GM12878 (cell line): ENCODE data around the gene IL31. TPM values are rescaled to one million over a fixed set of nuclear protein-coding genes. Genes with fewer than 3 reads are reported as not detected.

ENCODE experiments used
- ATAC-seq: fragments of 200-7000 bp; cut with Tn5 transposase; 3 replicates; pipeline ENCODE4 v1.9.1; 2020; ENCODE audit warnings: mild to moderate bottlenecking, moderate library complexity
- BruUV-seq: library from RNA; stranded (reverse); fragments of 400-500 nt; replicated peaks from 2 replicates; lab custom pipeline; 2021; lab: Mats Ljungman, UMichigan
- CTCF ChIA-PET: fragments of 300-600 bp; sonication (Branson Sonifier 250); formaldehyde crosslinking; extraction: SDS; loops from one replicate; lab custom pipeline; 2021; ENCODE audit warnings: inconsistent platforms; lab: Yijun Ruan, JAX
- POLR2A ChIA-PET: fragments of 350-600 bp; formaldehyde crosslinking; extraction: SDS; loops from one replicate; lab custom pipeline; 2021; ENCODE audit warnings: inconsistent platforms; lab: Charles Lee
- RAD21 ChIA-PET: fragments of 300-600 bp; sonication (Branson Sonifier 250); formaldehyde crosslinking; loops from one replicate; lab custom pipeline; 2023; ENCODE audit warnings: antibody characterized with exemption; ENCODE audit not compliant: unreplicated experiment; lab: Charles Lee
- SMC1A ChIA-PET: fragments of 300-600 bp; sonication (Branson Sonifier 250); formaldehyde crosslinking; loops from one replicate; lab custom pipeline; 2023; ENCODE audit not compliant: unreplicated experiment, uncharacterized antibody; lab: Charles Lee
- DNase-seq: peaks from one replicate; pipeline ENCODE4 v3.0.0-alpha.2; 2011; ENCODE audit warnings: low read depth, low spot score
- FAIRE-seq: peaks from 3 replicates; lab custom pipeline; 2011; peaks lifted over from hg19 to GRCh38; lab: Jason Lieb, UNC
- H2AFZ ChIP-seq: 2 replicates; pipeline ENCODE4 v1.6.0; 2011; ENCODE audit warnings: low read depth, low read length, control low read depth; ENCODE audit not compliant: control insufficient read depth
- H3K27ac ChIP-seq: 2 replicates; pipeline ENCODE4 v1.5.1; 2011; ENCODE audit warnings: control low read depth; ENCODE audit not compliant: control insufficient read depth, insufficient read depth
- H3K27me3 ChIP-seq, 2 experiments: replicated peaks in 1 of 2; 2 replicates each; pipeline versions ENCODE4 v1.6.0 to v1.6.1; 2011; ENCODE audit warnings: low read length in 1 of 2; ENCODE audit not compliant: control insufficient read depth in 2 of 2, insufficient read depth in 2 of 2
- H3K36me3 ChIP-seq, 2 experiments: 2 replicates each; pipeline ENCODE4 v1.5.1; 2011; ENCODE audit warnings: low read length in 1 of 2; ENCODE audit not compliant: control insufficient read depth in 2 of 2, insufficient read depth in 2 of 2
- H3K4me1 ChIP-seq: 2 replicates; pipeline ENCODE4 v1.6.1; 2011; ENCODE audit warnings: mild to moderate bottlenecking, low read length, moderate library complexity, mixed read lengths; ENCODE audit not compliant: control insufficient read depth, insufficient read depth
- H3K4me2 ChIP-seq: 2 replicates; pipeline ENCODE4 v1.6.0; 2011; ENCODE audit warnings: control low read depth; ENCODE audit not compliant: control insufficient read depth, insufficient read depth
- H3K4me3 ChIP-seq: fragments of 200-600 bp; sonication (generic); 2 replicates; pipeline ENCODE4 v1.5.1; 2016
- H3K79me2 ChIP-seq: 2 replicates; pipeline ENCODE4 v1.6.0; 2011; ENCODE audit warnings: low read length; ENCODE audit not compliant: control insufficient read depth, insufficient read depth
- H3K9ac ChIP-seq: 2 replicates; pipeline ENCODE4 v1.8.0; 2011; ENCODE audit warnings: low read length, control low read depth, mixed read lengths; ENCODE audit not compliant: control insufficient read depth, insufficient read depth
- H3K9me3 ChIP-seq: replicated peaks from 3 replicates; pipeline ENCODE4 v1.5.1; 2011; ENCODE audit warnings: mild to moderate bottlenecking, low read length; ENCODE audit not compliant: control insufficient read depth, insufficient read depth
- H4K20me1 ChIP-seq: 2 replicates; pipeline ENCODE4 v1.6.0; 2011; ENCODE audit not compliant: control insufficient read depth, insufficient read depth
- BHLHE40 ChIP-seq, 2 experiments: fragments of 450-650 bp in 1 of 2; IDR thresholded peaks; 2 replicates each; pipeline ENCODE4 v1.6.1; 2011 to 2017; ENCODE audit warnings: low read depth in 2 of 2, borderline replicate concordance in 1 of 2, improper control_type of control experiment in 1 of 2, low read length in 1 of 2, mild to moderate bottlenecking in 1 of 2
- BRCA1 ChIP-seq: IDR thresholded peaks from 2 replicates; pipeline ENCODE4 v1.6.1; 2011; ENCODE audit warnings: low read depth, low read length, improper control_type of control experiment
- CREM ChIP-seq: IDR thresholded peaks from 2 replicates; pipeline ENCODE4 v1.6.1; 2014; ENCODE audit warnings: antibody characterized with exemption, low read depth
- ETV6 ChIP-seq, 2 experiments: fragments of 450-650 bp in 1 of 2; IDR thresholded peaks in 1 of 2; conservative IDR thresholded peaks in 1 of 2; 2 replicates each; pipeline ENCODE4 v1.6.1; 2014; ENCODE audit warnings: antibody characterized with exemption in 1 of 2, borderline replicate concordance in 1 of 2, low read depth in 1 of 2, mild to moderate bottlenecking in 1 of 2, moderate library complexity in 1 of 2
- FOS ChIP-seq: IDR thresholded peaks from 3 replicates; pipeline ENCODE4 v1.6.1; 2011; ENCODE audit warnings: borderline replicate concordance; ENCODE audit not compliant: insufficient read length; ENCODE audit errors: extremely low read depth
- JUND ChIP-seq: IDR thresholded peaks from 2 replicates; pipeline ENCODE4 v1.6.1; 2012; ENCODE audit warnings: low read depth, mild to moderate bottlenecking, low read length, improper control_type of control experiment, moderate library complexity
- NFXL1 ChIP-seq: fragments of 450-650 bp; IDR thresholded peaks from 2 replicates; pipeline ENCODE4 v1.6.1; 2017; ENCODE audit warnings: antibody characterized with exemption, mild to moderate bottlenecking, borderline replicate concordance
- PAX5 ChIP-seq: IDR thresholded peaks from 2 replicates; pipeline ENCODE4 v1.6.1; 2011; ENCODE audit warnings: low read depth, low read length, borderline replicate concordance
- RB1 ChIP-seq: fragments of 450-650 bp; formaldehyde crosslinking; IDR thresholded peaks from 2 replicates; pipeline ENCODE4 v1.6.1; 2017; ENCODE audit warnings: mild to moderate bottlenecking, borderline replicate concordance
- SP1 ChIP-seq: IDR thresholded peaks from one replicate; pipeline ENCODE4 v1.6.1; 2011; ENCODE audit warnings: low read depth, low read length
- SREBF1 ChIP-seq: IDR thresholded peaks from 2 replicates; pipeline ENCODE4 v1.6.1; 2012; ENCODE audit warnings: mild to moderate bottlenecking, low read length
- STAT1 ChIP-seq: fragments of 450-650 bp; conservative IDR thresholded peaks from 2 replicates; pipeline ENCODE4 v1.6.1; 2014; ENCODE audit warnings: antibody characterized with exemption, mild to moderate bottlenecking
- TCF7 ChIP-seq: IDR thresholded peaks from 2 replicates; pipeline ENCODE4 v1.6.1; 2014; ENCODE audit warnings: antibody characterized with exemption, borderline replicate concordance
- ZBTB11 ChIP-seq: fragments of 450-650 bp; formaldehyde crosslinking; IDR thresholded peaks from 2 replicates; pipeline ENCODE4 v1.5.0; 2022; ENCODE audit warnings: mild to moderate bottlenecking, missing genetic modification characterization
- ZNF622 ChIP-seq: fragments of 450-650 bp; IDR thresholded peaks from 2 replicates; pipeline ENCODE4 v1.6.1; 2017; ENCODE audit warnings: mild to moderate bottlenecking, inconsistent platforms
- WGBS: methylation state at CpG from one replicate; pipeline ENCODE4 v1.1.6; 2016; ENCODE audit warnings: low lambda C conversion rate; ENCODE audit not compliant: insufficient replicate concordance, insufficient coverage; ENCODE audit errors: missing lambda C conversion rate; 5-methylcytosine and 5-hydroxymethylcytosine counted together
- in situ Hi-C: fragments of 300-500 bp; cut with MboI; formaldehyde crosslinking; loops from 9 replicates; pipeline ENCODE4 v1.14.3; 2018; ENCODE audit warnings: mixed read lengths
- intact Hi-C: fragments of 100-400 bp; cut with micrococcal nuclease; formaldehyde crosslinking; loops from one replicate; pipeline ENCODE4 v1.14.2; 2022; ENCODE audit not compliant: unreplicated experiment
- polyA plus RNA-seq, 11 experiments: library from polyadenylated mRNA; depleted of rRNA in 4 of 11; unstranded in 6 of 11; stranded (reverse) in 5 of 11; fragments of >200 nt; fragmentation: Nextera tagmentation in 4 of 11; fragmentation: Illumina TruSeq in 1 of 11; extraction: Ambion mirVana in 4 of 11; extraction: Trizol in 1 of 11; gene quantifications; 1 replicate in 1 of 11; 2 replicates in 10 of 11; pipeline versions ENCODE4 v1.2.1 to v1.2.3, GENCODE V29; 2011 to 2016; ENCODE audit warnings: inconsistent platforms in 2 of 11, missing spikeins in 2 of 11, low read depth in 1 of 11
- total RNA-seq, 4 experiments: library from RNA; depleted of rRNA in 3 of 4; stranded (reverse); fragments of >200 nt in 3 of 4; fragmentation: Illumina TruSeq in 1 of 4; extraction: Trizol in 1 of 4; gene quantifications; 2 replicates each; pipeline versions ENCODE4 v1.2.1 to v1.2.3, GENCODE V29; 2013 to 2021

Gene IL31
- total and polyA plus RNA-seq, 10 of the 15 experiments (the other 5 are each of a cell fraction or from before 2014, with no cell fraction given) = not detected

- POLR2A ChIA-PET = no interaction called here
- 0 out of 2 replicates have a peak, but pooled peaks have one; percentile 36 for TF ChIP-seq PAX5
- TF ChIP-seq CREM = 0 out of 2 replicates have a peak, but pooled peaks have one; percentile 5
- TF ChIP-seq BHLHE40 (IDR thresholded peaks at IDR 0.05; ENCODE audit: borderline replicate concordance in 1 of 2, low read depth in 2 of 2, low read length in 1 of 2) = peak in 1 of 2 experiments; percentile 40; a peak in 1 of 4 replicates
- no peak for TF ChIP-seq STAT1
- TF ChIP-seq, all 136 proteins: peak for 3
- FAIRE-seq = no peak
Measured at GRCh38 chr12:122184517-122184916, 10.5 kb upstream of the IL31 start.

GRCh38 chr12:122183588-122183940, 9.5 kb upstream of the IL31 start:
- SMC1A ChIA-PET = no interaction called here
- DNase-seq (no peak), ATAC-seq (no peak), FAIRE-seq (no peak)
- H3K27me3 ChIP-seq = no peaks in the 10 kb centered on the region; a peak in 1 of 4 replicates
- in situ Hi-C loops (no loop called here), intact Hi-C loops (no loop called here)
- RAD21 ChIA-PET = no interaction called here
- no peak overlapping the region; the same call in 1 of the 2 replicates for H3K4me3 ChIP-seq
- no peaks in the 10 kb centered on the region for H3K36me3 ChIP-seq
- CTCF ChIA-PET = no interaction called here
- H4K20me1 ChIP-seq = no peaks in the 10 kb centered on the region
- WGBS = 69% methylated on average over 10 of the region's 10 CpGs
- no peak overlapping the region for H2AFZ ChIP-seq
- POLR2A ChIA-PET = no interaction called here
- H3K27ac ChIP-seq = no peak overlapping the region
- BruUV-seq = no TSS peak
- no peak overlapping the region for H3K9ac ChIP-seq
- H3K4me1 ChIP-seq = peaks cover 7% of the 10 kb centered on the region
- H3K4me2 ChIP-seq = peak overlapping the region; percentile 66; the same call in 1 of the 2 replicates
- no peaks in the 10 kb centered on the region for H3K79me2 ChIP-seq
- H3K9me3 ChIP-seq = no peaks in the 10 kb centered on the region
- TF ChIP-seq BRCA1 (no peak), FOS (no peak), NFXL1 (no peak), JUND (no peak), RB1 (no peak), SREBF1 (no peak), PAX5 (no peak), TCF7 (no peak), SP1 (no peak), ZNF622 (no peak), ETV6 (conservative IDR thresholded peaks at IDR 0.05 in 1 of 2, IDR thresholded peaks at IDR 0.05 in 1 of 2; ENCODE audit: borderline replicate concordance in 1 of 2, low read depth in 1 of 2) (no peak), ZBTB11 (no peak)

More at GRCh38 chr12:122184517-122184916, 10.5 kb upstream of the IL31 start:
- SMC1A ChIA-PET = interaction anchor here (0.7 kb wide), 1 partner anchor 1803 kb away, joined by 3 read pairs; no protein-coding TSS in a partner anchor
- 20% methylated on average over 18 of the region's 18 CpGs for WGBS
- no peaks in the 10 kb centered on the region; a peak in 1 of 4 replicates for H3K27me3 ChIP-seq
- no peak for DNase-seq
- BruUV-seq = no TSS peak
- H3K79me2 ChIP-seq = no peaks in the 10 kb centered on the region
- in situ Hi-C loops (no loop called here), intact Hi-C loops (no loop called here)
- H3K4me2 ChIP-seq = no peak overlapping the region; the same call in 1 of the 2 replicates
- no peak overlapping the region for H3K4me3 ChIP-seq
- H3K9ac ChIP-seq = no peak overlapping the region
- no peaks in the 10 kb centered on the region for H3K9me3 ChIP-seq
- CTCF ChIA-PET = no interaction called here
- peak overlapping the region; percentile 33 for H2AFZ ChIP-seq
- RAD21 ChIA-PET = no interaction called here
- H3K4me1 ChIP-seq = peaks cover 7% of the 10 kb centered on the region
- no peaks in the 10 kb centered on the region for H3K36me3 ChIP-seq
- no peak overlapping the region for H3K27ac ChIP-seq
- peak; percentile 66 for ATAC-seq
- H4K20me1 ChIP-seq = no peaks in the 10 kb centered on the region
